22Rv1 (cell line): Measurements from ENCODE around the gene IGF2BP2.

ENCODE experiments used
- CTCF ChIP-seq: fragments of 450-650 bp; IDR thresholded peaks from 2 replicates; pipeline ENCODE4 v1.5.1; 2017; ENCODE audit warnings: mild to moderate bottlenecking
- ZFX ChIP-seq: fragments of 450-650 bp; IDR thresholded peaks from 2 replicates; pipeline ENCODE4 v1.6.1; 2017; ENCODE audit warnings: antibody characterized with exemption, borderline replicate concordance

GRCh38 chr3:185709251-185709955 lies 115.4 kb downstream of the IGF2BP2 start:
- no peak for TF ChIP-seq CTCF
- no peak for TF ChIP-seq ZFX
